G401.6 (cell line): ENCODE measurements around the gene AP5B1.
"Not testable (repeated sequence)": the region's sequence is repeated elsewhere in the genome, so short reads cannot be mapped to it uniquely, and the experiment has no call there.

Experiments
- FAIRE-seq: peaks from 2 replicates; lab custom pipeline; 2012; peaks lifted over from hg19 to GRCh38; lab: Jason Lieb, UNC

Gene AP5B1

DNA sequence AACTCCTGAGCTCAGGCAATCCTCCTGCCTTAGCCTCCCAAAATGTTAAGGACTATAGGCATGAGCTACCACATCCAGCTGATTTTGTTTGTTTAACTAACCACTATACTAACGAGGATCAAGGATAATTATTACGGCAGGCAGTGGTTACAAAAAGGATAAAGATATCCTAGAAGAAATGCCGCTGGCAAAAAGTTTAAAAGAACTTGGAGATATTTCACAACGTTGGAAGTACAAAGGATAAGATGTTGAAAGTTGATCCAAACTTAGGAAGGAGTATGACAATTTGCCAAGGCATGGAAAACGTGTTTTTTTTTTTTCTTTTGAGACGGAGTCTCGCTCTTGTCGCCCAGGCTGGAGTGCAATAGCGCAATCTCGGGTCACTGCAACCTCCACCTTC lies 13.4 kb downstream of the AP5B1 start:
- no peak for FAIRE-seq

DNA sequence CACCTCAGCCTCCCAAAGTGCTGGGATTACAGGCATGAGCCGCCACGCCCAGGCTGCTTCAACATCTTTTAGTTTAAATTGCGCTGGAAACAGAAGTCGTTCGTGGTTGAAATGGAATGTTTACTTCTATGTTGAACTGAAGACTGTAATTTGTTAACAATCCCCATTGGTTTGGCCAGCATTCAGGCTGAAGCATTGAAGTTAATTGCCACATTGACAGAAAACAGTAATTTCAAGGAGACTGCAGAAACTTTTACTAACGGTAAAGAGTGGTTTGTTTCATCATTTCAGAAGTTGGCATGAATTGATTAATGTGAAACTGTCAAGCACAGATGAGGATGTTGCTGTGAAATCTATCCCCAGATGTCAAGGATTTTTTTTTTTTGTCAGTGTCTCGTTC lies 14.2 kb downstream of the AP5B1 start:
- no peak for FAIRE-seq

- FAIRE-seq: no peak
Measured at GRCh38 chr11:65764434-65764833, 16.3 kb downstream of the AP5B1 start.

DNA sequence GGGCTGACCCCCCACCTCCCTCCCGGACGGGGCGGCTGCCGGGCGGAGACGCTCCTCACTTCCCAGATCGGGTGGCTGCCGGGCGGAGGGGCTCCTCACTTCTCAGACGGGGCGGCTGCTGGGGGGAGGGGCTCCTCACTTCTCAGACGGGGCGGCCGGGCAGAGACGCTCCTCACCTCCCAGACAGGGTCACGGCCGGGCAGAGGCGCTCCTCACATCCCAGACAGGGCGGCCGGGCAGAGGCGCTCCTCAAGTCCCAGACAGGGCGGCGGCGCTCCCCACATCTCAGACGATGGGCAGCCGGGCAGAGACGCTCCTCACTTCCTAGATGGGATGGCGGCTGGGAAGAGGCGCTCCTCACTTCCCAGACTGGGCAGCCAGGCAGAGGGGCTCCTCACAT lies 18.0 kb downstream of the AP5B1 start:
- FAIRE-seq: not testable (repeated sequence)

DNA sequence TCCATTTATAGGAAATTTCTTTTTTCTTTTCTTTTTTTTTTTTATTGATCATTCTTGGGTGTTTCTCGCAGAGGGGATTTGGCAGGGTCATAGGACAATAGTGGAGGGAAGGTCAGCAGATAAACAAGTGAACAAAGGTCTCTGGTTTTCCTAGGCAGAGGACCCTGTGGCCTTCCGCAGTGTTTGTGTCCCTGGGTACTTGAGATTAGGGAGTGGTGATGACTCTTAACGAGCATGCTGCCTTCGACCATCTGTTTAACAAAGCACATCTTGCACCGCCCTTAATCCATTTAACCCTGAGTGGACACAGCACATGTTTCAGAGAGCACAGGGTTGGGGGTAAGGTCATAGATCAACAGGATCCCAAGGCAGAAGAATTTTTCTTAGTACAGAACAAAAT lies 18.6 kb downstream of the AP5B1 start:
- not testable (repeated sequence) for FAIRE-seq

DNA sequence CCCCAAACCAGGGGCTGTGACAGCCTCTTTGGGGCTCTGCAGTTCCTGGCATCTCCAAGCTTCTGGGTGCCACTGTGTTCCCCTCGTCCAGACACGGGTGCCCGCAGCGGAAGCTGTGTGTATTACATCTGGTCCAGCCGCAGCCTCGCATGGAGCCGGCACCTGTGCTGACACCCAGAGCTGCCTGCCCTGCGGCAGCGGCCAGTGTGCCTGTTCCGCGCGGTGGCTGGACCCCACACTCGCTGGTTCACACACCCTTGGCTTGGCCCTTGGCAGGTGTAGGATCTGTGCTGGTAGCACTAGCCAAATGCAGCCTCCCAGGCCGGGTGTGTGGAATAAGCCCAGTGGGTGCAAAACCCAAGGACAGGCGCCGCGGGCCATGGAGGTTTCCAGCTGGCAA lies 35.7 kb downstream of the AP5B1 start:
- FAIRE-seq: no peak

DNA sequence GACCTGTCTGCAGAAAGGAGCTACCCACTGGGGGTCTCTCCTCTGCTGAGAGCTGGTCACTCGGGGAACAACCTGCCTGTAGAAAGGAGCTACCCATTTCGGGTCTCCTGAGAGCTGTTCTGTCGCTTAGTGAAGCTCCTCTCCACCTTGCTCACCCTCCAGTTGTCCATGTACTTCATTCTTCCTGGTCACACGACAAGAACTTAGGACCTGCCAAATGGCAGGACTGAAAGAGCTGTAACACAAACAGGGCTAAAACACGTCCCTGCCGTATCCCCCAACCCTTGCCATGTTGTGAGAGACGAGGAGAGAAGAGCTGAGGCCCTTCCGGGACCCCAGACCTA lies 36.1 kb downstream of the AP5B1 start:
- FAIRE-seq: no peak

- FAIRE-seq: no peak
Measured at GRCh38 chr11:65744026-65744698, 36.6 kb downstream of the AP5B1 start.

DNA sequence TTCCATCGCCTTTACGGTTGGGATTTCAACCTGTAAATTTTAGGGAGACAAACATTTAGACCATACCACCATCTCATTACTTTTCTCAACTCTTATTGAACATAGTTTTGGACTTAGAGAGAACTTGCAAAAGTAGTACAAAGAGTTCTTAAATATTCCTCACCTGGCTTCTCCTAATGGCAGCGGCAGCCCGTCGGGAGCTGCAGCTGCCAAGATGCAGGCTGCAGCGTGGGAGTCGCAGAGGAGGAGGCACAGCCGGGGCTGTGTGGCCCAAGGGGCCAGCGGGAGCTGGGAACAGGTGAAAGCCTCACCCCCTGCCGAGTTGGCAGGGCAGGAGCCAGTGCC lies 37.1 kb downstream of the AP5B1 start:
- FAIRE-seq: no peak

GRCh38 chr11:65742353-65742752 lies 38.4 kb downstream of the AP5B1 start:
- FAIRE-seq: no peak

DNA sequence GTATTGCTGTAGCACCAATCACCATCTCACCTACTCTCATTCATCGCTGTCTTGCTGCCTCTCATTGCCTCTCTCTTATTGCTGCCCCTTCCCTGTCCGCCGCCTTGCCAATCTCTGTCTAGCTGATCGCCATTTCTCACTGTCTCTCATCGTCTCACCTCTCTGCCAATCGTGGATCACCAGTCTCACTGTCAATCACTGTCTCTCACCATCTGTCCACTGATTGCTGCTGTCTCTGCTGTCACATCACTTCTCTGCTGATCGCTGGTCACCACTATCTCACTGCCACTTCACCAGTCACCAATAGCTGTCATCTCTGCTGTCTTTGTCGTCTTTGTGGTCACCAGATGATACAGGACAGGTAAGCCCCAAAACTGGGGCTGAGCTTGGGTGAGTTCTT lies 39.6 kb downstream of the AP5B1 start:
- no peak for FAIRE-seq

- no peak for FAIRE-seq
Measured at GRCh38 chr11:65739022-65739421, 41.8 kb downstream of the AP5B1 start.

DNA sequence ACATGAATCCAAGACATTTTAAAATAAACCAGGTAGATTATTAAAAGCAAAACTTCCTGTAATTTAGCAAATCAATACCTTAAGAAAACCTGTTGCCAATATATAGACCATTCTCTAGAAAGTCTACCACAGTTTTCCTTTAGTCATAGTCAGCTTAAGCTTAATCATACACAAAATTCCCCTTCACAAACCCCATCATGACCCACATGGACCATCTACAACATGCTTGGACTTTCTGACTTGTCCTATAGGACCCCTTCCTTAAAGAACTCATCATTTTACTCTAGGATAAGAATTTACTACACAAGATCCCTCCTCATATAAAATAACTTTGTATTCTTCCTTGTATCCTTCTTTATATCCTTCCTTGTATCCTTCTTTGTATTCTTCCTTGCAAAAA lies 44.0 kb downstream of the AP5B1 start:
- FAIRE-seq: no peak

DNA sequence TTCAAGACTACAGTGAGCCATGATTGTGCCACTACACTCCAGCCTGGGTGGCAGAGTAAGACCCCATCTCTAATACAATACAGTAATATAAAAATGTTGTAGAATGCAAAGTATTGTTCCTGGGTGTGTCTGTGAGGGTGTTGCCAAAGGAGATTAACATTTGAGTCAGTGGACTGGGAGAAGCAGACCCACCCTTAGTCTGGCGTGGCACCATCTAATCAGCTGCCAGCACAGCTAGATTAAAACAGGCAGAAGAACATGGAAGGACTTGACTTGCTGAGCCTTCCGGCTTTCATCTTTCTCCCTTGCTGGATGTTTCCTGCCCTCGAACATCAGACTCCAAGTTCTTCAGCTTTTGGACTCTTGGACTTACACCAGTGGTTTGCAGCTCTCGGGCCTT lies 45.7 kb downstream of the AP5B1 start:
- FAIRE-seq: not testable (repeated sequence)

DNA sequence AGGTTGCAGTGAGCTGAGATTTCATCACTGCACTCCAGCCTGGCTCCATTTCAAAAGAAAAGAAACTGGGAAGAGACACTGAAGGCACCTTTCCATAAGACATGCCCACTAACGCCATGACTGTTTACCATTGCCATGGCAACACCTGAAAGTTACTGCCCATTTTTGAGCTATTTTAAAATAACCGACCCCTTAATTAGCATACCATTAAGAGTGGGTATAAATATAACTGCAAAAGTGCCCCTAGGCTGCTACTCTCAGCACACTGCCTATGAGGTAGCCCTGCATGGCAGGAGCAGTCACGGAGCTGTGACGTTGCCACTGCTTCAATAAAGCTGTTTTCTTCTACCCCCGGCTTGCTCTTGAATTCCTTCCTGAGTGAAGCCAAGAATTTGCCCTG lies 50.3 kb downstream of the AP5B1 start:
- no peak for FAIRE-seq

DNA sequence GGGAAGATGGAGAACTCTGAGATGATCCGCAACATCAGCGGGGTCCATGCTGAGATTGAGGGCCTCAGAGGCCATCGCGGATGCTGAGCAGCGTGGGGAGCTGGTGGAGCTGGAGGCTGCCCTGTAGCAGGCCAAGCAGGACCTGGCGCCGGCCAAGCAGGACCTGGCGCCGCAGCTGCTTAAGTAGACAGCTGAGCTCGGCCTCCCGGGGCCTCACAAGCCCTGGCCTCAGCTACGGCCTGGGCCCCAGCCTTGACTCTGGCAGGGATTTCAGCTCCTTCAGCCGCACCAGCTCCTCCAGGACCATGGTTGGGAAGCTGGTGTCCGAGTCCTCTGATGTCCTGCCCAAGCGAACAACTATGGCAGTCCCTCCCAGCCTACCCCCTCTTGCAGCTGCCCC lies 52.9 kb downstream of the AP5B1 start:
- no peak for FAIRE-seq

GRCh38 chr11:65726660-65727059 lies 54.1 kb downstream of the AP5B1 start:
- no peak for FAIRE-seq
